ENCODE measurements around the gene AKAP6.

DNA sequence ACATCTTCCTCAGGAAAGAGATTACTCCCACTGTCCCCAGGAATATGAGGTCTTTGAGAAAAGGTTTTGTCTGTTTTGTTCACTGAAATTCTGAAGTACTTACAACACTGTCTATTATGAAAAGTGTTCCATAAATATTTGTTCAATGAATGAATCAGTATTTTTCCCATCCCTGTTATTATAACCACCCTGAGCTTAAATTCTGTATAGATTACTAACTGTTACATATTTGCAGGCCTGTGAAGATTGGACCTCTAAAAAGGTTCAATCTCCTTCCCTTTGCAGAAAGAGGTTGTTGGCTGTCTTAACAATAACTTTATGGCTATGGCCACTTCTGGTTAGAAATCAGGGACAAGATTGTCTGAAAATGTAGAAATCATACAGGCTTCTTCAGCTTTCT, 435.0 kb downstream of the AKAP6 start:
- TF ChIP-seq, protein P1, sequence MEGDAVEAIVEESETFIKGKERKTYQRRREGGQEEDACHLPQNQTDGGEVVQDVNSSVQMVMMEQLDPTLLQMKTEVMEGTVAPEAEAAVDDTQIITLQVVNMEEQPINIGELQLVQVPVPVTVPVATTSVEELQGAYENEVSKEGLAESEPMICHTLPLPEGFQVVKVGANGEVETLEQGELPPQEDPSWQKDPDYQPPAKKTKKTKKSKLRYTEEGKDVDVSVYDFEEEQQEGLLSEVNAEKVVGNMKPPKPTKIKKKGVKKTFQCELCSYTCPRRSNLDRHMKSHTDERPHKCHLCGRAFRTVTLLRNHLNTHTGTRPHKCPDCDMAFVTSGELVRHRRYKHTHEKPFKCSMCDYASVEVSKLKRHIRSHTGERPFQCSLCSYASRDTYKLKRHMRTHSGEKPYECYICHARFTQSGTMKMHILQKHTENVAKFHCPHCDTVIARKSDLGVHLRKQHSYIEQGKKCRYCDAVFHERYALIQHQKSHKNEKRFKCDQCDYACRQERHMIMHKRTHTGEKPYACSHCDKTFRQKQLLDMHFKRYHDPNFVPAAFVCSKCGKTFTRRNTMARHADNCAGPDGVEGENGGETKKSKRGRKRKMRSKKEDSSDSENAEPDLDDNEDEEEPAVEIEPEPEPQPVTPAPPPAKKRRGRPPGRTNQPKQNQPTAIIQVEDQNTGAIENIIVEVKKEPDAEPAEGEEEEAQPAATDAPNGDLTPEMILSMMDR (IDR thresholded peaks at IDR 0.05): no peak
- no peak for TF ChIP-seq POLR2A (IDR thresholded peaks at IDR 0.05)
- no peak for TF ChIP-seq POLR2AphosphoS5 (IDR thresholded peaks at IDR 0.05)
